ACC112 (cell line): Measurements from ENCODE around the gene TMEM92.

ENCODE experiments used
- H2AFZ ChIP-seq: fragments of 200-600 bp; sonication (generic); one replicate; pipeline ENCODE4 v1.6.0; 2017; ENCODE audit warnings: antibody characterized with exemption, low read length; ENCODE audit not compliant: unreplicated experiment
- H3K27ac ChIP-seq: fragments of 200-600 bp; sonication (generic); 2 replicates; pipeline ENCODE4 v1.5.1; 2014; ENCODE audit warnings: low read depth, mild to moderate bottlenecking, antibody characterized with exemption, low read length, moderate library complexity
- H3K27me3 ChIP-seq: fragments of 200-600 bp; sonication (generic); 2 replicates; pipeline ENCODE4 v1.6.1; 2014; ENCODE audit warnings: mild to moderate bottlenecking, antibody characterized with exemption, low read length, moderate library complexity, mixed read lengths; ENCODE audit not compliant: insufficient read depth
- H3K36me3 ChIP-seq: fragments of 200-600 bp; sonication (generic); 2 replicates; pipeline ENCODE4 v1.6.1; 2016; ENCODE audit warnings: mild to moderate bottlenecking, antibody characterized with exemption, low read length, moderate library complexity, mixed read lengths; ENCODE audit not compliant: insufficient read depth
- H3K4me1 ChIP-seq: fragments of 200-600 bp; sonication (generic); one replicate; pipeline ENCODE4 v1.6.1; 2016; ENCODE audit warnings: low read length, mixed read lengths; ENCODE audit not compliant: insufficient read depth, unreplicated experiment, control insufficient read depth
- H3K4me3 ChIP-seq: fragments of 200-600 bp; sonication (generic); 2 replicates; pipeline ENCODE4 v1.5.1; 2014; ENCODE audit warnings: mild to moderate bottlenecking, low read depth, low read length
- H3K79me2 ChIP-seq: fragments of 200-600 bp; sonication (generic); one replicate; pipeline ENCODE4 v1.6.0; 2016; ENCODE audit warnings: low read length; ENCODE audit not compliant: control insufficient read depth, unreplicated experiment, insufficient read depth

Gene TMEM92

DNA sequence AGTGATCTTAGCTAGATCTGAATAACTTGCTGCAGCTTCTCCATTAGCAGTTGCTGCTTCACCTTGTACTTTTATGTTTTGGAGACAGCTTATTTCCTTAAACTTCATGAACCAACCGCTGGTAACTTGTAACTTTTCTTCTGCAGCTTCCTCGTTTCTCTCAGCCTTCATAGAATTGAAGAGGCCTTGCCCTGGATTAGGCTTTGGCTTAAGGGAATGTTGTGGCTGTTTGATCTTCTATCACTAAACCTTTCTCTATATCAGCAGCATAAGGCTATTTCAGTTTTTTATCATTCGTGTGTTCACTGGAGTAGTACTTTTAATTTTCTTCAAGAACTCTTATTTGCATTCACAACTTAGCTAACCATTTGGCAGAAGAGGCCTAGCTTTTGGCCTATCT, 21.5 kb upstream of the TMEM92 start:
- no peak overlapping the region for H3K4me3 ChIP-seq
- no peaks in the 10 kb centered on the region for H3K27me3 ChIP-seq
- H2AFZ ChIP-seq, result no peak overlapping the region
- H3K36me3 ChIP-seq, result 0 out of 2 replicates have a peak, but pooled peaks cover 3% of the 10 kb centered on the region
- no peaks in the 10 kb centered on the region for H3K79me2 ChIP-seq
- H3K27ac ChIP-seq, result no peak overlapping the region
- no peaks in the 10 kb centered on the region for H3K4me1 ChIP-seq

DNA sequence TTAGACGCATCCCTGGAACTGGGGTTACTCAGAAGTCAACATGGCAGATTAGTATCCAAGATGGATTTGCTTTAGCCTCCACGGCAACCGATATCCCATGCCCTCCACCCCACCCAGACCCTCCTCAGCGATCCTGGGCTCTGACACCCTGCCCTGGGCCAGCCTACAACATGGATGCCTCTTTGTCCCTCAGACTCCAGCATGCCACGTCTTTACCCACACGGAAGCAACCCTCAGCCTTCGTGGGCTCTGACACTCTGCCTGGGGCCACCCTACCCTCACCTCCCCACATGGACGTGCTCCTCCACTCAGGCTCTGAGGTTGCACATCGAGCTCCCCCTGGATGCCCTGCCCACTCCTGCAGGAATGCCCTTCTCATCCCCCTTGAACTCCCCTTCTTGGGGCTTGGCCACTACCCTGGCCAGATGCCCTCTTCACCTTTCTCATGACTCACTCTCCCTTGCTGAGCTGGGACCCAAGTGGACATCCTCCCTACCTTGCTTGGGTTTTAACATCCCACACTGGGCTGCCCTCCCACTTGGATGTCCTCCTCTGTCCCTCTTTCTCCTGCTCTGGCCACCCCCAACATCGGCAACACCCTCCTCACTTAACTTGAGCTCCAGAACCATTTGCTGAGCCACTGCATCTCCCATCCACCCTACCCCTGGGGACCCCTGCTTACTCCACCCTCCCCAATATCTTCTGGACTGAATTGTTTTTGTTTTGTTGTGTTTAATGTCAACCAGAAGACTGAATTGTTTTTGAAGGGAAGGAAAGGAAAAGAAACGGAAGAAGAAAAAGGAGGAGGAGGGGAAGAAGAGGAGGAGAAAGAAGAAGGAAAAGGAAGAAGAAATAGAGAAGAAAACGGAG, 18.3 kb upstream of the TMEM92 start:
- no peak overlapping the region for H3K27ac ChIP-seq
- H3K4me1 ChIP-seq, result no peaks in the 10 kb centered on the region
- no peaks in the 10 kb centered on the region for H3K79me2 ChIP-seq
- no peaks in the 10 kb centered on the region for H3K36me3 ChIP-seq
- H3K27me3 ChIP-seq, result no peaks in the 10 kb centered on the region
- no peak overlapping the region for H3K4me3 ChIP-seq
- no peak overlapping the region for H2AFZ ChIP-seq

DNA sequence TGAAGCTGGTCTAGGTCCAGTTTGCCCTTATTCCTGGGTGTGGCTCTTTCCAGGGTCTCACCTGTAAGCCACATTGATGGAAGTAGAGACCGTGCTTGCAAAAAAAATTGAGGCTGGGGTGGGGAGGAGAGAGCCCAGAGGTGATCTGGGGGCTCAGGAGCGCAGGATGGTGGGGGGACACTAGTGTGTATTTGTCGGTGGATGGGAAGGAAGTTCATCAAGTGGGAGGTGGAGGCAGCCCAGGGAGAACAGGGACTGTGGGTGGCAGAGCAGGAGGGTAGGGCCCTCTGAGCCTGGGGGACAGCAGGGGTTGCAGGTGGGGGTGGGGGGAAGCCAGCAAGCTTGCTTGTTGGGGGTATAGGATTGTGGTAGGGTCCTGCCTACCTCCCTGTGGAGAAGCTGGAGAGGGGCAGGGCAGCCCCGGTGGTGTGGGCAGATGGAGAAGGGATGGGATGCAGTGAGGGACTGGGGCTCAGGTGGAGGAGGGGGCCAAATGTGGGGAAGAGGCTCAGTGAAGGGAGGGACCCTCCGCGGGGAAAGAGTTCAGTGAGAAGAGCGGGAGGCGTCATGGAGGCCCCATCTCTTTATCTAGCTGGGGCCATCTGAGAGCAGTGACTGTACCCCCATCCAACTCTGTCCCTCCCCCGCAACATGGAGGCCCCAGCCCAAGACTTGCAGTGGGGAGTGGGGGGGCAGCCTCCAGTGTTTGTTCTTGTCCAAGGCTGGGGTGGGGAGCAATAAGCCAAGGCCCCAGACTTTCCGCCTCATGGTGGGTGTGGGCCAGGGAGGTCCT, 17.2 kb upstream of the TMEM92 start:
- Histone ChIP-seq H3K4me3 (no peak overlapping the region), H3K27ac (no peak overlapping the region), H3K4me1 (no peaks in the 10 kb centered on the region), H3K36me3 (no peaks in the 10 kb centered on the region), H3K79me2 (no peaks in the 10 kb centered on the region), H2AFZ (no peak overlapping the region), H3K27me3 (no peaks in the 10 kb centered on the region)

DNA sequence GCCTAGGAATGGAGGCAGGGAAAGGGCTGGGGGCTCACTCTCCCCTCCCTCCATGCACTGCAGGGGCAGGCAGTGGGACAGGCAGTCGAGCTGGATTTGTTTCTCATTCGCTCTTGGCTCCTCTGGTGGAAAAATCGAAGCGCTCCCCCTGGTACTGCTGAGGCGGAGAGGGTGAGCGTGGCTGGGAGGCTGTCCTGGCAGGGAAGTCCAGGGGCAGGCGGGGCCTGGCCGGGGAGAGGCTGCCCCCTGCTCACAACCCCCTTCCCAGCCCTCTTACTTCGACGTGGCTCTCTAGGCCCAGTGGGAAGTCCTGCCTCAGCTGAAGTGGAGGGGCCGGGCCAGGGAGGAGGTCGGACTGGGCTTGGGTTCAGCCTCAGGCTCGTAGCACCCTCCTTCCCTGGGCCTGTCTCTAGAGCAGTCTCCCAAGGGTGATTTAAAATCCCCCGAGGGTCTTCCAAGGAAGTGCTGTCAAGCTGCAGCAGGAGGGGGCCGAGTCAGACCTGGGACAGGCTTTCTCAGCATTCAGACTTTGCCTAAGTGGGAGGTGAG, 16.5 kb upstream of the TMEM92 start:
- no peaks in the 10 kb centered on the region for H3K27me3 ChIP-seq
- no peaks in the 10 kb centered on the region for H3K36me3 ChIP-seq
- H3K4me3 ChIP-seq, result no peak overlapping the region
- H2AFZ ChIP-seq, result no peak overlapping the region
- no peak overlapping the region for H3K27ac ChIP-seq
- no peaks in the 10 kb centered on the region for H3K4me1 ChIP-seq
- H3K79me2 ChIP-seq, result no peaks in the 10 kb centered on the region

DNA sequence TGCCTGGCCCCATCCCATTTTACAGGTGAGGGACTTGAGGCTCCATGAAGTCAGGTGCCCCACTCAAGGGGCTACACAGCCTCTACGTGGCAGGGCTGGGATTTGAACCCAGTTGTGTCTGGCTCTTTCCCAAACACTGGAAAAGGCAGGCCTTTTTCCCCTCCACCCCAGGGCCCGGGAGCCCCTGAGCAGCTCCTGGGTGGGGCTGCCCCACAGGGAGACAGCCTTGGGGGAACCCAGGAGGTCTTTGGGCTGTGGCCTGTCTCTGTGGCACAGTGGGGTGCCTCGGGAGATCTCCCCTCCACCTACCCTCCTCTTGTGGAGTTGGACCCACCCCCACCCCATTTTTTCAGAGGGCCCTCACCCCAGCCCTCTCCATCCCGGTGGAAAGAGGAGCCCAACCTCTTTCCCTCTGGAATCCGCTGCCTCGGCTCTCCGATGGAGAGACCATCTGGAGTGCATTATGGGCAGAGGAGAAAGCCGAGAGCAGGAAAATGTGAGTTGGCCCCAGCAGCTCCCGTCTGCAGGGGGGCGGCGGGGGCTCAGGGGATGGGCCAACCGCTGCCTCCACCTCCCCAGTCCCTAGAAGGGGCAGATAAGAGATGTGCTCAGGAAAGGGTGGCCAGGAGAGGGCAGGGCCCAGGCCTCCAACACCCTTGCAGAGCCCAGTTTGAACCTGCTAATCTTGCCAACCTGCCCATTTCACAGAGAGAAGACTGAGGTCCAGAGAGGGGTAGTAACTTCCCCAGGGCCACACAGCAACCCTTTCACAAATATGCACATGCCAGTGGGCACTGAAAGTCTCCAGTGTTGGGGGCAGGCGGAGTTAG, 15.4 kb upstream of the TMEM92 start:
- no peaks in the 10 kb centered on the region for H3K27me3 ChIP-seq
- H3K36me3 ChIP-seq, result no peaks in the 10 kb centered on the region
- no peak overlapping the region for H2AFZ ChIP-seq
- no peak overlapping the region for H3K4me3 ChIP-seq
- H3K27ac ChIP-seq, result no peak overlapping the region
- H3K4me1 ChIP-seq, result peaks cover 3% of the 10 kb centered on the region
- H3K79me2 ChIP-seq, result no peaks in the 10 kb centered on the region

DNA sequence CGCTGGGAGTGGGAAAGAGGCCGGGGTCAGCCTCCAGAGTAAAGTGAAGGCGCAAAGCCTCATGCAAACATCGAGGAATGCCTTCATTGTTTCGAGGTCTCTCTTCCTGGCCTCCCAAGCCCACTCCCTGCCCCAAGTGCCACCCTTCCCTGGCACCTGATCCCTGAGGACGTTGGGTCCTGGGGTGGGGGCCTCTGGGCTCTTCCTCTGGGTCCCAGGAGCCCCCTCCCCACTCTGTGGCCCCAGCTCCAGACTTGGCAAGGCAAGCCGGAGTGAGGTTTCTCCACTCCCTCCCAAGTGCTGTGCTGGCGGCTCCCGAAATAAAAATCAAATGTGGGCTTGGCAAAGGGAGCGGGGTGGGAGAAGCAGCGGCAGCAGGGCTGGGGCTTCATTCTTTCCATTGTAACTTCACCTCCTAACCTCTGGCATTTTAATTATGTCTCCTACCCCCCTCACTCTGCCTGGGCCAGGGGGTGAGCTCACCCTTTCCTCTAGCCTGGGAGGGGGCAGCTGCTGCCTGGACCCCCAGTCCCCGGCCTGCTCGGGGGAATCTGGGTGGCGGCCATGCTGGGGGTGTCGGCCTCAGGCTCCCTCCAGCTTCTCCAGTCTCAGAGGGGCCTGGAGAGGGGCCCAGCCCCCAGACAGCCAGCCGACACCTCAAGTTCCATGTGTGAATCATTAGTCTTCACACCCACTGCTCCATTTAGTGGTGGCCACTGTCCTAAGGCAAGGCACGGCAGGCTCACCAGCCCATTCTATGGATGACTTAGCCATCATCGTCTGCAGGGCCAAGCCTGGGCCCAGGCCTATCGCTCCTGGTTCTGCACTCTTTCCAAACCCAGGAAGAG, 14.6 kb upstream of the TMEM92 start:
- H3K27ac ChIP-seq, result no peak overlapping the region
- peaks cover 11% of the 10 kb centered on the region for H3K4me1 ChIP-seq
- H3K27me3 ChIP-seq, result no peaks in the 10 kb centered on the region
- H2AFZ ChIP-seq, result no peak overlapping the region
- H3K79me2 ChIP-seq, result no peaks in the 10 kb centered on the region
- H3K4me3 ChIP-seq, result no peak overlapping the region
- no peaks in the 10 kb centered on the region for H3K36me3 ChIP-seq

DNA sequence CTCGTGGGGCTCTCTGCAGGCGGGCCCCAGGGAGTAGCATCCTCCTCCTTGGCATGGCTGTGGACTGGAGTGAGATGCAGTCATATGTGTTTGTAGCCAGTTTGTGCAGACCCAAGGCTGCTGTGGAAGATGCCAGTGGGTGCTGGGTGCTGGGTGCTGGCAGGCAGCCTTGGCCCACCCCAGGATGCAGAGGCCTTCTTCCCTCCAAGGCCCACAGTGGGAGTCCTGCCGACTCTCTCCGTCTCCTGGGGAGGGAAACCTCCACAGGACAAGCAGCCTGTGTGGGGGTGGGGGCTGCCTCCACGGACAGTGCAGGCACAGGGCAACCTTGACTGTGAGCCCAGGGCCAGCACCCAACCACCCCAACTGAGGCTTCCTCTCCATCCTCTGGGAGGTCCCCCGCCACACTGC, 13.8 kb upstream of the TMEM92 start:
- Histone ChIP-seq H3K4me1 (peaks cover 19% of the 10 kb centered on the region), H2AFZ (no peak overlapping the region), H3K36me3 (no peaks in the 10 kb centered on the region), H3K79me2 (no peaks in the 10 kb centered on the region), H3K27ac (no peak overlapping the region), H3K27me3 (no peaks in the 10 kb centered on the region), H3K4me3 (no peak overlapping the region)

DNA sequence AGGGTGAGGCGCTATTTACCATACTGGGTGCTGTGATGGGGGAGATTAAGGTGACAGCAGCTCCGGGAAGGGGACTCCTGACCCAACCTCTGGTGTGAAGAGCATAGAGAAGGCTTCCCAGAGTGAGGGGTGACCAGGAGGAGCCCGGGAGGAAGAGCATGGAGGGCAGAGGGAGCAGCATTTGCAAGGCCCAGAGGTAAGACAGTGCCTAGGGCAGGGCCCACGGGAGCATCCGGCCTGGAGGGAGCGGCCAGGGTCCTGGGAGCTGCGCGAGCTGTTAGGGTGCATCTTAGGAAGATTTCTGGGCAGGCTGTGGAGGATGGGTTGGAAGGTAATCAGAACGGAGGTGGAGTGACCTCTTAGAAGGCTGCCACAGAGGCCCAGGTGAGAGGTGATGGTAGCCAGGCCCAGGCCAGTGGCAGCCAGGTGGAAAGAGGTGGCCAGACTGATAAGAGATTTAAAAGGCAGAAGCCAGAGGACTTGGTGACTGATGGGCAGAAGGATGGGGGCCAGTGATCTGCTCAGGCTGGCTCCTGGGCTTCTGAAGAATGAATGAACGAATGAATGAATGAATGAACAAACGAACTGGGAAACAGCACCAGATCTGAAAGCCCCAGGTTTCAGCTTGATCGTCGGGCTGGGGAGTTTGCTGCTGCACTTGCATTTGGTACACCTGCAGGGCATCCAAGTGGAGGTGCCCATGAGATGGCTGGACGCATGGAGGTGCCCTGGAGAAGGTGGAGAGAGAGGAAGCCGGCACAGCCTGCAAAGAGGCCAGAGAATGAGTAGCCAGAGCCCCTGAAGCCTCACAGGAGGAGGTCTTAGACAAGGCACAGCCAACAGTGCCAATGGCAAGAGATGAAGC, 13.0 kb upstream of the TMEM92 start:
- Histone ChIP-seq H3K27ac (no peak overlapping the region), H2AFZ (no peak overlapping the region), H3K4me1 (peaks cover 27% of the 10 kb centered on the region), H3K27me3 (no peaks in the 10 kb centered on the region), H3K4me3 (no peak overlapping the region), H3K79me2 (no peaks in the 10 kb centered on the region), H3K36me3 (no peaks in the 10 kb centered on the region)
